Retinal pigment epithelial cell (primary cell): ENCODE data around the gene ZCCHC2.

Experiments
- DNase-seq: peaks from one replicate; pipeline ENCODE4 v3.0.0-alpha.2; 2010; ENCODE audit warnings: low read depth
- H3K4me3 ChIP-seq: 2 replicates; pipeline ENCODE4 v1.5.1; 2011; ENCODE audit warnings: mild to moderate bottlenecking, low read length, control low read depth, moderate library complexity
- TF ChIP-seq, protein P1 (sequence below): conservative IDR thresholded peaks from 2 replicates; pipeline ENCODE4 v1.5.1; 2011; ENCODE audit warnings: low read depth, low read length, control low read depth, inconsistent platforms

ZCCHC2 gene

DNA sequence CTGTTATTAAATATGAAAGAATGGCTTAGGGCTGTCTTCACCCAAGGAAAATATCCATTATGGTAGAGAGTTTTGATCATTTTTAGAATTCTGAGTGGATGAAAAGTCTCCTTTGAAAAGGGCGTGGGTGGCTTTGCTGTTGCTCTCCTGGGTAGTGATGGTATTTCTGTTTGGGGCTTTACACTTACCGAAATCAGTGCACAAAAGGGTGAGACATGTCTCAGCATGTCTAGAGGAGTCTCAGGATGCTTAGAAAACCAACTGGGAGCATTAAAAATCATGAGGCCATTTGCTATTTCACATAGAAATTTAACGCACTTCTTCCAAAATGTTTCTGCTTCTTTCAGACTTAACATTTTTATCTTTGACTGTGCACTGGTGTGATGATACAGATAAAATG, 49.6 kb downstream of the ZCCHC2 start:
- DNase-seq: no peak
- H3K4me3 ChIP-seq: no peak overlapping the region
- TF ChIP-seq, protein P1, sequence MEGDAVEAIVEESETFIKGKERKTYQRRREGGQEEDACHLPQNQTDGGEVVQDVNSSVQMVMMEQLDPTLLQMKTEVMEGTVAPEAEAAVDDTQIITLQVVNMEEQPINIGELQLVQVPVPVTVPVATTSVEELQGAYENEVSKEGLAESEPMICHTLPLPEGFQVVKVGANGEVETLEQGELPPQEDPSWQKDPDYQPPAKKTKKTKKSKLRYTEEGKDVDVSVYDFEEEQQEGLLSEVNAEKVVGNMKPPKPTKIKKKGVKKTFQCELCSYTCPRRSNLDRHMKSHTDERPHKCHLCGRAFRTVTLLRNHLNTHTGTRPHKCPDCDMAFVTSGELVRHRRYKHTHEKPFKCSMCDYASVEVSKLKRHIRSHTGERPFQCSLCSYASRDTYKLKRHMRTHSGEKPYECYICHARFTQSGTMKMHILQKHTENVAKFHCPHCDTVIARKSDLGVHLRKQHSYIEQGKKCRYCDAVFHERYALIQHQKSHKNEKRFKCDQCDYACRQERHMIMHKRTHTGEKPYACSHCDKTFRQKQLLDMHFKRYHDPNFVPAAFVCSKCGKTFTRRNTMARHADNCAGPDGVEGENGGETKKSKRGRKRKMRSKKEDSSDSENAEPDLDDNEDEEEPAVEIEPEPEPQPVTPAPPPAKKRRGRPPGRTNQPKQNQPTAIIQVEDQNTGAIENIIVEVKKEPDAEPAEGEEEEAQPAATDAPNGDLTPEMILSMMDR: no peak

DNA sequence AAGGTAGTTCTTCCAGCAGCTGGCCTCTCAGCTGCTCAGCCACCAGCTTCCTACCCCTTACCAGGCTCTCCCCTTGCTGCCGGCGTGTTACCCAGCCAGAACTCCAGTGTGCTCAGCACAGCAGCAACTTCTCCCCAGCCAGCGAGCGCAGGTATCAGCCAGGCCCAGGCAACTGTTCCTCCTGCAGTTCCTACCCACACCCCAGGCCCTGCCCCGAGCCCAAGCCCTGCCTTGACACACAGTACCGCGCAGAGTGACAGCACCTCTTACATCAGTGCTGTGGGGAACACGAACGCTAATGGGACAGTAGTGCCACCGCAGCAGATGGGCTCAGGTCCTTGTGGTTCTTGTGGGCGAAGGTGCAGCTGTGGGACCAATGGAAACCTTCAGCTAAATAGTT, 52.0 kb downstream of the ZCCHC2 start:
- no peak for DNase-seq
- TF ChIP-seq, protein P1: no peak
- H3K4me3 ChIP-seq: no peak overlapping the region

DNA sequence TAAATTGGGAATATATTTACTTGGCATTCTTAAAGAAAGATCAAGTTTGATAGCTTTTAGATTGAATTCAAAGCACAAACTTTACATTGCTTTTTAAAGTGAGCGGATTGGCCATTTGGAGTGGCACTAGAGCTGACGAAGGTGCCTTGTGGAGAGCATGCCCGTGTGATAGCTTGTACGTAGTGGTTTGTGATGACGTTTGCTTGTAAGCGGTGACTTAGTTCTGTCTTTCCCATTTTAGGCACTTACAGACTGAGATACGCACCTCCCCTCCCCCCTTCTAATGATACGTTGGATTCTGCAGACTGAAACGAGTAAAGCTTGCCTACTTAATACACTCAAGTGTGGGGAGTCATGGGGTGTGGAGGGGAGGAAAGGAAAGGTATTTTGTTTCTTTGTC, 53.4 kb downstream of the ZCCHC2 start:
- DNase-seq: no peak
- H3K4me3 ChIP-seq: no peak overlapping the region
- TF ChIP-seq, protein P1: no peak

GRCh38 chr18:62576845-62577512, 54.2 kb downstream of the ZCCHC2 start:
- TF ChIP-seq, protein P1: no peak
- no peak for DNase-seq
- H3K4me3 ChIP-seq: no peak overlapping the region

DNA sequence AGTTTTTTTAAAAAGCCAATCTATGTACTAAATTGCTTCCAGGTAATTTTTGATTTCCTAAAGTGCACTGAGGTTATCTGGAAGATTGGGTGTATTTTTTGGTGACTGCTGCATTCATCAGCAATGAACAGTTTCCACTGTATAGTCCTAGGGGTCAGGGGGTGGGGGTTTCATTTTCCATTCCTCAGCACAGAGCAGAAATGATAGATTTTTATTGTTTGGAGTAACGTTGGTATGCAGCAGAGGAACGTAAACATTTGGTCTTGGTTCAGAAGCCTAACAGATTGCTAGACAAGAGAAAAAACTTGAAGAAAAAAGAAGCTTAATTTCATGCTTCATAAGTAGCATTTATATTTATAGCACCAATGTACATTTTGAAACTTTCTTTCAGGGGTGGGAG, 54.9 kb downstream of the ZCCHC2 start:
- DNase-seq: no peak
- no peak overlapping the region for H3K4me3 ChIP-seq
- TF ChIP-seq, protein P1: no peak

DNA sequence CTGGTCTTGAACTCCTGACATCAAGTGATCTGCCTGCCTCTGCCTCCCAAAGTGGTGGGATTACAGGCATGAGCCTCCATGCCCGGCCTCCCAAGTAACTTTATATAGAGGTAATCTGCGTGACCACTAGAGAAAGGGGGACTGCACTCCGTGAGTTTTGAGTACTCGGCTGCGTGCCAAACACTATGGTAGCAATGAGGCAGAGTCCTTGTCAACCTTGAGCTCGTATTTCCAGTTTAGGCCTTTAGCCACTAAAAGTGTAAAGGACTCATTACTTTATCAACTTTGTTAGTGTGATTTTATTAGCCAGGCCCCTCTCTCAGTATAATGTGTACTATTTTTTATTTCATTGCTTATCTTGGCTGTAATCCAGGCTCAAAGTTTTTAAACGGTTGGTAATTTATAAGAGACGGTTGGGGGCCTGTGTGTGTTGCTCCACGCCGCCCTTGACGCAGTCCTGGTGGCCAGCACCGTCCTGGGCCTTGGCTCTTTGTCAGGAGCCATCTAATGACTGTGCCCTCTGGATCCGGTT, 56.2 kb downstream of the ZCCHC2 start:
- TF ChIP-seq, protein P1: no peak
- no peak for DNase-seq
- no peak overlapping the region for H3K4me3 ChIP-seq

DNA sequence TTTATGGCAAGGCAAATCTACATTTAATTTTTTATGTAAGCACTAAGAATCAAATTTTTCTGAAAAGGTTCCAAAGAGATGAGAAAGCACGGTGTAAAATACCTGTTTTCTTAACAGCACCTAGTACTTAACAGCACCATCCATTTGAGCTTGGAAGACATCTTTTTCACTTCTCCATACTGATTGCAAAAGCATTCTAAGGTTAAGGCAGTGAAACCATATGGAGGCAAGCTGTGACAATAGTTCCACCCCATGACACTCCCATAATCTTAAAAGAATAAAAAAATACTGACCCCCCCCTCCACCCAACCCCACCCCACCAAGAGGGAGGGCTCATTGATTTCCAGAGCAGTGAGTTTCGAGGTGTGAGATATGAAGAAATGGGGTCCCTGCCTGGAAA, 60.6 kb downstream of the ZCCHC2 start:
- no peak for DNase-seq
- TF ChIP-seq, protein P1: no peak
- H3K4me3 ChIP-seq: no peak overlapping the region
